CD14-positive monocyte (primary cell): Measurements from ENCODE around the gene WDR18. TPM values are rescaled to one million over a fixed set of nuclear protein-coding genes. Genes with fewer than 3 reads are reported as not detected.
A peak's percentile ranks its signal among the peaks of the same experiment; 100 is the strongest.

ENCODE experiments used
- DNase-seq, 3 donors: peaks; one replicate each; pipeline ENCODE4 v3.0.0-alpha.2; 2011 to 2022
- H2AFZ ChIP-seq: 2 replicates; pipeline ENCODE4 v1.6.0; 2012; ENCODE audit warnings: mild to moderate bottlenecking, low read depth, low read length, inconsistent platforms; ENCODE audit not compliant: insufficient read depth, poor library complexity, severe bottlenecking
- H3K27ac ChIP-seq, 2 donors: 1 replicate in 1 of 2; 2 replicates in 1 of 2; pipeline ENCODE4 v1.5.1; 2012 to 2013; ENCODE audit warnings: low read length in 2 of 2, control low read depth in 1 of 2, inconsistent platforms in 1 of 2, low read depth in 1 of 2, mild to moderate bottlenecking in 1 of 2
- H3K27me3 ChIP-seq, 2 donors: one replicate each; pipeline versions ENCODE4 v1.6.0 to v1.6.1; 2011 to 2013; ENCODE audit warnings: low read length in 2 of 2; ENCODE audit not compliant: control insufficient read depth in 2 of 2, insufficient read depth in 2 of 2
- H3K36me3 ChIP-seq, 2 donors: replicated peaks in 1 of 2; 1 replicate in 1 of 2; 2 replicates in 1 of 2; pipeline versions ENCODE4 v1.5.1 to v1.6.1; 2012 to 2013; ENCODE audit warnings: low read length in 2 of 2, control low read depth in 1 of 2, inconsistent platforms in 1 of 2, mild to moderate bottlenecking in 1 of 2; ENCODE audit not compliant: insufficient read depth in 2 of 2, control insufficient read depth in 1 of 2
- H3K4me1 ChIP-seq, 2 donors: 1 replicate in 1 of 2; 2 replicates in 1 of 2; pipeline versions ENCODE4 v1.5.1 to v1.6.1; 2012 to 2013; ENCODE audit warnings: low read length in 2 of 2, control low read depth in 1 of 2, inconsistent platforms in 1 of 2, mild to moderate bottlenecking in 1 of 2, moderate library complexity in 1 of 2; ENCODE audit not compliant: insufficient read depth in 2 of 2, control insufficient read depth in 1 of 2
- H3K4me2 ChIP-seq: replicated peaks from 2 replicates; pipeline ENCODE3; 2012; ENCODE audit warnings: low read length, moderate library complexity, mild to moderate bottlenecking; ENCODE audit not compliant: poor library complexity, severe bottlenecking; ENCODE audit errors: extremely low read depth
- H3K4me3 ChIP-seq, 3 experiments: fragments of 200-600 bp in 1 of 3; sonication (generic) in 1 of 3; replicated peaks in 1 of 3; 1 replicate in 2 of 3; 2 replicates in 1 of 3; pipeline ENCODE4 v1.5.1; 2011 to 2013; ENCODE audit warnings: low read length in 3 of 3, mild to moderate bottlenecking in 3 of 3, control low read depth in 2 of 3, low read depth in 2 of 3, inconsistent platforms in 1 of 3, moderate library complexity in 1 of 3
- H3K79me2 ChIP-seq: 2 replicates; pipeline ENCODE4 v1.6.0; 2012; ENCODE audit warnings: mild to moderate bottlenecking, control low read depth, inconsistent platforms, low read length, moderate library complexity; ENCODE audit not compliant: insufficient read depth
- H3K9ac ChIP-seq: 2 replicates; pipeline ENCODE4 v1.6.0; 2017; ENCODE audit warnings: low read length, mild to moderate bottlenecking; ENCODE audit not compliant: insufficient read depth, poor library complexity, severe bottlenecking
- H3K9me3 ChIP-seq, 2 donors: replicated peaks in 1 of 2; 1 replicate in 1 of 2; 2 replicates in 1 of 2; pipeline versions ENCODE4 v1.5.1 to v1.6.1; 2012 to 2013; ENCODE audit warnings: low read length in 2 of 2, control low read depth in 1 of 2; ENCODE audit not compliant: control insufficient read depth in 1 of 2, insufficient read depth in 1 of 2
- H4K20me1 ChIP-seq: 2 replicates; pipeline ENCODE4 v1.6.0; 2012; ENCODE audit warnings: mild to moderate bottlenecking, low read length, control low read depth, moderate library complexity; ENCODE audit not compliant: insufficient read depth
- H3K27ac Mint-ChIP-seq, 7 donors: one replicate each; pipeline ENCODE4 v1.8.0; 2020; ENCODE audit warnings: mild to moderate bottlenecking in 7 of 7, mixed read lengths in 7 of 7, moderate library complexity in 6 of 7, inconsistent platforms in 2 of 7
- H3K27me3 Mint-ChIP-seq, 3 donors: one replicate each; pipeline ENCODE4 v1.8.0; 2021 to 2022; ENCODE audit warnings: low read depth in 3 of 3, mild to moderate bottlenecking in 3 of 3, mixed read lengths in 3 of 3, moderate library complexity in 3 of 3, inconsistent platforms in 1 of 3
- H3K36me3 Mint-ChIP-seq, 2 donors: one replicate each; pipeline ENCODE4 v1.8.0; 2020; ENCODE audit warnings: mixed read lengths in 2 of 2, inconsistent platforms in 1 of 2, mild to moderate bottlenecking in 1 of 2
- H3K4me1 Mint-ChIP-seq: one replicate; pipeline ENCODE4 v1.8.0; 2020; ENCODE audit warnings: mild to moderate bottlenecking, mixed read lengths
- H3K4me3 Mint-ChIP-seq, 2 donors: one replicate each; pipeline ENCODE4 v1.8.0; 2020; ENCODE audit warnings: mild to moderate bottlenecking in 2 of 2, mixed read lengths in 2 of 2, moderate library complexity in 1 of 2
- H3K9me3 Mint-ChIP-seq, 7 donors: one replicate each; pipeline ENCODE4 v1.8.0; 2020 to 2022; ENCODE audit warnings: mixed read lengths in 7 of 7, mild to moderate bottlenecking in 6 of 7, moderate library complexity in 6 of 7, inconsistent platforms in 2 of 7
- WGBS: methylation state at CpG from one replicate; pipeline ENCODE4 v1.1.5; 2013; ENCODE audit warnings: missing lambda C conversion rate; ENCODE audit not compliant: insufficient coverage; 5-methylcytosine and 5-hydroxymethylcytosine counted together
- intact Hi-C, 2 donors: fragments of 100-400 bp; cut with micrococcal nuclease; formaldehyde crosslinking; loops; one replicate each; pipeline versions ENCODE4 v1.15.0 to v1.15.1; 2023
- polyA plus RNA-seq, 3 donors: library from polyadenylated mRNA; depleted of rRNA in 1 of 3; unstranded in 2 of 3; stranded (reverse) in 1 of 3; fragments of 300-500 nt in 2 of 3; fragments of >200 nt in 1 of 3; fragmentation: Illumina TruSeq in 2 of 3; gene quantifications; 1 replicate in 2 of 3; 2 replicates in 1 of 3; pipeline ENCODE4 v1.2.3, GENCODE V29; 2012 to 2021
- TF ChIP-seq, protein P1 (sequence below): fragments of 200-600 bp; IDR thresholded peaks from one replicate; pipeline ENCODE4 v1.8.0; 2022; ENCODE audit warnings: antibody characterized with exemption, mild to moderate bottlenecking

Gene WDR18
- polyA plus RNA-seq, 3 donors, result 21.3 to 52.7 (median 49.9) TPM

DNA sequence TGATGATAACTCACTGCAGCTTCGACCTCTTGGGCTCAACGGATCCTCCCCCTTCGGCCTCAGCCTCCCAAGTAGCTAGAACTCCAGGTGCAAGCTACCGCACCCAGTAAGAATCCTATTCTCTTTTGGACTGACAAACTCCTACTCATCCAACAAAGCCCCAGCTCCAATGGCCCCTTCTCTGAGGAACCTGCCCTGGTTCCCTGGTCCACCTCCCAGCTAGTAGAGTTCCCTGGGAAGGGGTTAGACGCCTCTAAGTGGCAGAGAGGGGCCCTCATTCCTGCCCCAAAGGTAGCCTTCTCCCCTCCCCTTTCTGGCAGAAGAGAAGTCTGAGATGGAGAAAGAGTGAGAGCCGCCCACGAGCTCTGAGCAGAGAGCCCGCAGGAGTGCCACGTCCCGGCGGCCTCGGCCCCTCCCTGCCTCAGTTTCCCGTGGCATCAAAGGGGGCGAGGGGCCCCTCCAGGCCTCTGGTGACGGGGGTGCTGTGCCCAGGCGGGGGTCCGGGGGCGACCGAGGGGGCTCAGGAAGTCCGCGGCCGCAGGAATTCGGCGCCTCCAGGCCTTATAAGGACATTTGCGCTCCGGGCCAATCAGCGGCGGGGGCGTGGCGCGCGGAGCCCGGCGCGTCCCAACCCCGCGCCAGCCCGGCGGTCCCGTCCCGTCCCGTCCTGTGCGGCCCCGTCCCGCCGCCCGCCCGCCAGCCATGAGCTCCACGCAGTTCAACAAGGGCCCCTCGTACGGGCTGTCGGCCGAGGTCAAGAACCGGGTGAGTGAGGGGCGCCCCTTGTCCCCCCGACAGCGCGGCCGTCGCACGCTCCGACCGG lies 42.0 kb downstream of the WDR18 start, which contains the start of gene CNN2:
TSS of gene CNN2 (plus strand) at position 649 of the 823 bp plus-strand sequence. CDS start at position 703, 54 bp downstream.
- H3K4me3 Mint-ChIP-seq, result peak within 1 kb of the TSS; percentile 97
- peak in 2 of 3 donors; percentile 56 to 65 for DNase-seq
- no peaks in the 10 kb centered on the region for H3K9me3 Mint-ChIP-seq
- H3K36me3 Mint-ChIP-seq, result peaks cover 6 to 10% of the 10 kb centered on the region in 2 donors
- peaks cover 33 to 45% of the 10 kb centered on the region in 2 donors for H3K4me1 ChIP-seq
- H3K4me1 Mint-ChIP-seq, result peaks cover 28% of the 10 kb centered on the region
- peaks cover 0 to 2% (median 0%) of the 10 kb centered on the region in 3 donors for H3K27me3 Mint-ChIP-seq
- H3K27ac ChIP-seq, result peak within 1 kb of the TSS; percentile 30 to 73
- H3K36me3 ChIP-seq, result peaks cover 10 to 12% of the 10 kb centered on the region in 2 donors
- TF ChIP-seq, protein P1, sequence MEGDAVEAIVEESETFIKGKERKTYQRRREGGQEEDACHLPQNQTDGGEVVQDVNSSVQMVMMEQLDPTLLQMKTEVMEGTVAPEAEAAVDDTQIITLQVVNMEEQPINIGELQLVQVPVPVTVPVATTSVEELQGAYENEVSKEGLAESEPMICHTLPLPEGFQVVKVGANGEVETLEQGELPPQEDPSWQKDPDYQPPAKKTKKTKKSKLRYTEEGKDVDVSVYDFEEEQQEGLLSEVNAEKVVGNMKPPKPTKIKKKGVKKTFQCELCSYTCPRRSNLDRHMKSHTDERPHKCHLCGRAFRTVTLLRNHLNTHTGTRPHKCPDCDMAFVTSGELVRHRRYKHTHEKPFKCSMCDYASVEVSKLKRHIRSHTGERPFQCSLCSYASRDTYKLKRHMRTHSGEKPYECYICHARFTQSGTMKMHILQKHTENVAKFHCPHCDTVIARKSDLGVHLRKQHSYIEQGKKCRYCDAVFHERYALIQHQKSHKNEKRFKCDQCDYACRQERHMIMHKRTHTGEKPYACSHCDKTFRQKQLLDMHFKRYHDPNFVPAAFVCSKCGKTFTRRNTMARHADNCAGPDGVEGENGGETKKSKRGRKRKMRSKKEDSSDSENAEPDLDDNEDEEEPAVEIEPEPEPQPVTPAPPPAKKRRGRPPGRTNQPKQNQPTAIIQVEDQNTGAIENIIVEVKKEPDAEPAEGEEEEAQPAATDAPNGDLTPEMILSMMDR, result no peak
- peak within 1 kb of the TSS; percentile 84 for H3K9ac ChIP-seq
- no peaks in the 10 kb centered on the region for H3K27me3 ChIP-seq
- H3K27ac Mint-ChIP-seq, result peak within 1 kb of the TSS; percentile 70 to 94 (median 88)
- peak within 1 kb of the TSS; percentile 99 for H3K4me2 ChIP-seq
- H3K4me3 ChIP-seq, result peak within 1 kb of the TSS; percentile 62 to 92 (median 89)
- H3K79me2 ChIP-seq, result peaks cover 52% of the 10 kb centered on the region
- peaks cover 43% of the 10 kb centered on the region for H4K20me1 ChIP-seq
- 4% methylated on average over 61 of the region's 63 CpGs for WGBS
- intact Hi-C loops, result loop anchor here (2.0 to 10.0 kb wide), 2 partner anchors 13 to 79 kb away; partner anchors contain the start of gene GPX4 (in 1 of the 2)
- no peaks in the 10 kb centered on the region for H3K9me3 ChIP-seq
- H2AFZ ChIP-seq, result peak within 1 kb of the TSS; percentile 86

DNA sequence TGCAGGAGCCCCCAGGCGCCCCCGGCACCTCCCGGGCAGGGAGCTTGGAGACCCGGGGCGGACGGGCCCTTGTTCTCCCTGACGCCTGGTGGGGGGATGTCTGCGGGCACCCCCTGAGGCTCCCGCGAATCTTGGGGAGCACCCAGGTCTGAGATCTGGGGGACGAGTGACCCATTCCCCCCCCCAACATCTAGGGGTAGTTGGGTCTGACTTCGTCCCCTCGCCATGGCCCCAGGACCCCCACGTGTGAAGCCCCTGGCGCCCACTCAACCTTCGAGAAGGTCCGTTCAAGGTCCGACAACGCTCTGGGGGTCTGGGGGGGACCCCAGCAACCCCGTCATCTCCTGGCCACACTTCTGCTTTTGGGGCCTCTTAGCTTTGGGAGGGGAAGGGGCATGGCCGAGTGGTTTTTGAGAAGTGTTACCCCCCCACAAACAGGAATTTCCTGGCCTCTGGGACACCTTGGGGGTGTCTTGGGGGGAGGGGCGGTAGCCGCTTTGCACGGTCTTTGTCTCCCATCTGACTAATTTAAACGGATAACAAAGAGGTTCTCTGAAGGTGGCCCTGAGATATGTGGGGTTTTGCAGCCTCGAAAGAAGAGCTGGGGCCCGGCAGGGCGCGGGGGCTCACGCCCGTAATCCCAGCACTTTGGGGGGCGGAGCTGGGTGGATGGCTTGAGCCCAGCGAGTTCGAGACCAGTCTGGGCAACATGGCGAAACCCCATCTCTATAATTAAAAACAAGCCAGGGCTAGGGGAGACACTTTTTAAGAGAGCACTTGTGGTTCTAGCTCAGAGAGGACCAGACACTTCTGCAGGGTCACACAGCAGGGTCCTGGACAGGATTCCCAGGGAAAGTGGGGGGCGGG lies 42.9 kb downstream of the WDR18 start:
- intact Hi-C loops, result loop anchor here in 1 of 2 donors (10.0 kb wide), 1 partner anchor 78 kb away; the partner anchor contains the start of gene GPX4
- H3K4me1 ChIP-seq, result peaks cover 25 to 40% of the 10 kb centered on the region in 2 donors
- H3K27me3 ChIP-seq, result no peaks in the 10 kb centered on the region
- Mint-ChIP-seq H3K36me3 (peaks cover 8 to 14% of the 10 kb centered on the region in 2 donors), H3K27me3 (peaks cover 0 to 2% (median 0%) of the 10 kb centered on the region in 3 donors), H3K4me1 (peaks cover 23% of the 10 kb centered on the region), H3K27ac (peak overlapping the region; percentile 70 to 94 (median 88)), H3K4me3 (peak overlapping the region; percentile 97), H3K9me3 (peaks cover 0 to 3% (median 0%) of the 10 kb centered on the region in 7 donors)
- H3K79me2 ChIP-seq, result peaks cover 54% of the 10 kb centered on the region
- peak overlapping the region; percentile 16 to 73 for H3K27ac ChIP-seq
- peak overlapping the region; percentile 86 for H2AFZ ChIP-seq
- TF ChIP-seq, protein P1, result no peak
- 20% methylated on average over 2 of the region's 36 CpGs for WGBS
- H4K20me1 ChIP-seq, result peaks cover 48% of the 10 kb centered on the region
- H3K4me2 ChIP-seq, result peak overlapping the region; percentile 99
- H3K36me3 ChIP-seq, result peaks cover 14 to 19% of the 10 kb centered on the region in 2 donors
- peak overlapping the region; percentile 62 to 92 (median 89) for H3K4me3 ChIP-seq
- DNase-seq, result peak in 2 of 3 donors; percentile 30 to 67
- no peaks in the 10 kb centered on the region for H3K9me3 ChIP-seq
- peak overlapping the region; percentile 84 for H3K9ac ChIP-seq
